Left renal cortex interstitium (tissue), 4 donors: ENCODE results near the gene HSPB3. TPM values are rescaled to one million over a fixed set of nuclear protein-coding genes. Genes with fewer than 3 reads are reported as not detected.

Experiments used
- polyA plus RNA-seq, 4 donors: library from polyadenylated mRNA; unstranded; fragments of 120-200 nt; gene quantifications; one replicate each; pipeline ENCODE4 v1.2.1, GENCODE V29; 2013; ENCODE audit not compliant: insufficient read length in 4 of 4

The HSPB3 gene
- polyA plus RNA-seq, 4 donors, result not detected

Other genes with a start within 250 kb of the HSPB3 start
- gene ARL15, start 145.1 kb upstream of the HSPB3 start, polyA plus RNA-seq, result 10 to 100 TPM; 26.6 to 34.4 (median 32.2) TPM
- gene SNX18, start 62.1 kb downstream of the HSPB3 start, polyA plus RNA-seq, result 10 to 100 TPM; 28.8 to 36.8 (median 32.0) TPM